RWPE2 (cell line): ENCODE measurements around the gene RADIL.

Experiments
- ATAC-seq: fragments of 200-7000 bp; cut with Tn5 transposase; 3 replicates; pipeline ENCODE4 v1.9.1; 2021; ENCODE audit warnings: low read depth
- DNase-seq: peaks from one replicate; pipeline ENCODE4 v3.0.0-alpha.2; 2020; ENCODE audit warnings: low spot score
- H3K27ac ChIP-seq: fragments of 450-650 bp; 2 replicates; pipeline ENCODE4 v1.5.1; 2017; ENCODE audit warnings: mild to moderate bottlenecking; ENCODE audit not compliant: poor library complexity, severe bottlenecking
- H3K27me3 ChIP-seq: fragments of 250-450 bp; sonication (Bioruptor Pico); 2 replicates; pipeline ENCODE4 v1.5.1; 2021; ENCODE audit warnings: mild to moderate bottlenecking, moderate library complexity; ENCODE audit not compliant: insufficient read depth, poor library complexity, severe bottlenecking
- H3K36me3 ChIP-seq: fragments of 250-450 bp; sonication (Bioruptor Pico); 2 replicates; pipeline ENCODE4 v1.5.1; 2020; ENCODE audit warnings: low read depth, mild to moderate bottlenecking, moderate library complexity
- H3K4me1 ChIP-seq: fragments of 250-450 bp; sonication (Bioruptor Pico); 2 replicates; pipeline ENCODE4 v1.5.1; 2021; ENCODE audit warnings: mild to moderate bottlenecking, moderate library complexity; ENCODE audit not compliant: insufficient read depth, poor library complexity, severe bottlenecking
- H3K4me3 ChIP-seq: fragments of 250-450 bp; sonication (Bioruptor Pico); 2 replicates; pipeline ENCODE4 v1.5.1; 2021; ENCODE audit warnings: mild to moderate bottlenecking, moderate library complexity; ENCODE audit not compliant: severe bottlenecking
- H3K9me3 ChIP-seq: fragments of 250-450 bp; sonication (Bioruptor Pico); 2 replicates; pipeline ENCODE4 v1.5.1; 2021; ENCODE audit warnings: mild to moderate bottlenecking, moderate library complexity; ENCODE audit not compliant: severe bottlenecking
- CTCF ChIP-seq: fragments of 450-650 bp; IDR thresholded peaks from one replicate; pipeline ENCODE4 v1.5.1; 2017; ENCODE audit warnings: mild to moderate bottlenecking, moderate library complexity; ENCODE audit not compliant: poor library complexity, severe bottlenecking

RADIL gene

GRCh38 chr7:4800487-4800886 lies 83.0 kb downstream of the RADIL start:
- Histone ChIP-seq H3K36me3 (no peaks in the 10 kb centered on the region), H3K4me3 (no peak overlapping the region), H3K27me3 (no peaks in the 10 kb centered on the region), H3K27ac (no peak overlapping the region), H3K4me1 (no peaks in the 10 kb centered on the region), H3K9me3 (no peaks in the 10 kb centered on the region)
- DNase-seq (no peak), ATAC-seq (no peak)
- no peak for TF ChIP-seq CTCF

GRCh38 chr7:4799508-4800268 lies 83.8 kb downstream of the RADIL start:
- no peaks in the 10 kb centered on the region for H3K27me3 ChIP-seq
- no peak overlapping the region for H3K27ac ChIP-seq
- DNase-seq = peak; percentile 57
- ATAC-seq = peak; percentile 43; the same call in 2 of the 3 replicates
- H3K4me3 ChIP-seq = no peak overlapping the region
- no peaks in the 10 kb centered on the region for H3K9me3 ChIP-seq
- no peaks in the 10 kb centered on the region for H3K4me1 ChIP-seq
- no peak for TF ChIP-seq CTCF
- no peaks in the 10 kb centered on the region for H3K36me3 ChIP-seq

- no peaks in the 10 kb centered on the region for H3K4me1 ChIP-seq
- no peak overlapping the region for H3K4me3 ChIP-seq
- H3K36me3 ChIP-seq = no peaks in the 10 kb centered on the region
- H3K27ac ChIP-seq = no peak overlapping the region
- no peak for TF ChIP-seq CTCF
- DNase-seq (no peak), ATAC-seq (no peak)
- no peaks in the 10 kb centered on the region for H3K27me3 ChIP-seq
- H3K9me3 ChIP-seq = no peaks in the 10 kb centered on the region
Measured at GRCh38 chr7:4798706-4799235, 84.7 kb downstream of the RADIL start.

GRCh38 chr7:4797858-4798705 lies 85.4 kb downstream of the RADIL start:
- no peak overlapping the region for H3K27ac ChIP-seq
- H3K4me1 ChIP-seq = no peaks in the 10 kb centered on the region
- TF ChIP-seq CTCF = peak; percentile 75
- DNase-seq (peak; percentile 55), ATAC-seq (peak; percentile 49; the same call in 2 of the 3 replicates)
- H3K36me3 ChIP-seq = no peaks in the 10 kb centered on the region
- H3K4me3 ChIP-seq = no peak overlapping the region
- H3K9me3 ChIP-seq = no peaks in the 10 kb centered on the region
- H3K27me3 ChIP-seq = no peaks in the 10 kb centered on the region
